GM21619 (cell line): ENCODE data around the gene PCBP3.
"Not testable (repeated sequence)": the region's sequence is repeated elsewhere in the genome, so short reads cannot be mapped to it uniquely, and the experiment has no call there.

Experiments
- ATAC-seq: cut with Tn5 transposase; IDR thresholded peaks from one replicate; pipeline ENCODE4 v1.9.1; 2021; ENCODE audit not compliant: unreplicated experiment

Gene PCBP3

DNA sequence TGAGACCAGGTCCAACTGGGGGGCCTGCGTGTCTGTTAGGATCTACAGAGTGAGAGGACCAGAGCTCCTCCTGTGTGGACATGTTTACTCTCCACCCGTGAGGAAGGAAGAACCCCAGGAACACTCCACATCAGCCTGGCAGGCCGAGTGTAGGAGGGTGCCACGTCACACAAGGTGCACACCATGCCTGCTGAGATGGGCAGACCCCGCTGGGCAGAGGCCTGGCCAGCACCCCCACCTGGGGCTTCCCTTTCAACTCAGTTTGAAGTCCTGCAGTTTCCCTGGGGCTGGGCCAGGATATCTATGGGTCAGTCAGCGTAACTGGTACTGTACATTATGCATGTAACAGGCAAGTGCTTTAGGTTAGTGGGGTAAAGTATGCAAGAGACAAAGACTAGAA is 30.1 kb upstream of the PCBP3 start:
- no peak for ATAC-seq

DNA sequence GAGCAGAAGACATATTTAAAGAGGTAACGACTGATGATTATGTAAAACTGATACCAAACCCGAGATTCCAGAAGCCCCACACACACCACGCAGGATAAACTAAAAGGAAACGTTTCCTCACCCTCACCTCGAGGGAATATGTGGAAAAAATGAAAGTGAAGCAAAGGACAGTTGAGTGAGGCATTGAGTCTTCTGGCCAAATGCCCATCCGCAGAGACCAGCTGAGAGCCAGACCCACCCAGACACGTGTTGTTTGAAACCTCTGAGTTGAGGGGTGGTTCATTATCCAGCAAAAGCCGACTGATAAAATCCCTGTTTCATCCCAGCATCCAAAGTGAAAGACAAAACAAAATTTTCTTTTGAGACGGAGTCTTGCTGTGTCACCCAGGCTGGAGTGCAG is 29.6 kb upstream of the PCBP3 start:
- ATAC-seq: no peak

DNA sequence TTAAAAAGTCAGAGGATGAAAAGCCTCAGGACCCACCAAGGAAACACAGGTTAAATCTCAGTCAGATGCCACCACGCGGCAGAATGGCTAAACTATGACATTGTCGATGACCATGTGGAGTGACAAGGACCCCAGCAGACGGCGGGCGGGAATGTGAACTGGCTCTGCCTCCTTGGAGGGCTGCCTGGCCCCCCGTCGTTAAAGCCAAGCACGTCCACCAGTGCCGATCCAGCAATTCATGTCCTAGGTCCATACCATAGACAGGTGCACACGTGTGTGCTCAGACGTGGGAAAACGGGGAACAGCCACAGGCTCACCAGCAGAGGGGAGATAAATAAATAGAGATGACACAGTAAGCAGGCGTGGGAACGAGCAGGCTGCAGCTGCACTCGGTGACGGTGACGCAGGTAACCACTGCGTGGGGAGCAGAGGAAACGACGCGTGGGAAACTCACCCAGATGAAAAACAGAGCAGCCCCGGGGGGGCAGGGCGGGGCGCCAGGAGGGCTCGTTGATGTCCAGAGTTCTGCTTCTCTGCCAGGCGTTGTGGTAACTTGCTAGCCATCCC is 28.3 kb upstream of the PCBP3 start:
- ATAC-seq: no peak

DNA sequence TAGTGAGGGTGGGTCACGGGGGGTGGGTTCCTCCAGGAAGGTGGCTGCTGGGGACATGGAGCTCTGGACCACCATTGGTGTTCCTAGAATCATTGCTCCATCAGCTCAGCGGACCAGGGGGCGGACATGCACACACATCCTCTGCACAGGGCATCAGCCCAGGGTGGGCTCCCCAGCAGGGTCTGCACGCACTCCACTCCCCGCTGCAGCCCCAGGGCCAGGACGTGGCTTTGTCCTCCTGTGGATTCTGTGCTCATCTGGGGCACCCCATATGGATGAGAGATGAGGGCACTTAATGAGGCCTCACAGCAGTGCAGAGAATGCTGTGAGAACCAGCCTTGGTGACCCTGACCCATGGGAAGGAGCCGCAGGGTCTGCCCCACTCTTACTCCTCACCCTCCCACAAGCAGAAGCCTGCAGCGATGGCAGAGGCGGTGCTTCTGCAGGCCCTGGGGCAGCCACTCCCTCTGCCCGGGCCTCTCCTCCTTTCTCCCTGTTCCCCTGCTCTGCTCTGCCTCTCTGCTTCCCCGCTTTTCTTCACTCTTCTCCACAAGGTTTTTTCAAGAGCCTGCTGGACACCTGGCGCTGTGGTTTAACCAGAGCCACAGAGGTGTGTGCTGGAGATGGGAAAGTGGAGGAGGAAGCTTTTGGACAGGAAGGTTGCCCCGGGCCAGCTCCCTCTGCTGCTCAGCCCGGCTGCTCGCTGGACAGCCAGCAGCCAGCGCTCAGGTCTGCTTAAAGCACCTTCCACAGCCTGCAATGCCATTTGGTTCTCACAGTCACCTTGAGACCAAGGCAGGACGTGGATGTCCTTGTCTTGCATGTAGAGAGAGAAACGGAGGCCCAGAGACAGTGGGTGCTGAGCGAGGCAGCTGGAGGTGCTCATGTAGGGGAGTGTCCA is 26.3 kb upstream of the PCBP3 start:
- ATAC-seq: no peak

DNA sequence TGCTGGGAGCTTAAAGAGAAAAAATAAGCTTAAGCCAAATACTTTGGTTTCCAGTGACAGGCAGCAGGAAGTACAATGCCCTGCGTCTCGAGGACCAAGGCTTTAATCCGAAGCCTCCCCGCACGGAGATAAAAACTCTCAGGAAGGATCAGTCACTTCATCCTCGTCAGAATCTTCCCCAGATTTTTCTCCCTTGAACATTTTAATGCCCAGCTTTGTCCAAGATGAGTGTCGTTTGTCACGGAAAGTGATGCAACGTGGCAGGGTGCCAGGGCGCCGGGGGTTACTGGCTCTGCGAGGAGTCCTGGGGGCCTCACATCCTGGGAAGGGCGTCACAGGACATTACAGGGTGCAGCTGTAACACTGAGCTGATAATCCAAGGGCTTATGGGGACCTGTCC is 25.2 kb upstream of the PCBP3 start:
- no peak for ATAC-seq

DNA sequence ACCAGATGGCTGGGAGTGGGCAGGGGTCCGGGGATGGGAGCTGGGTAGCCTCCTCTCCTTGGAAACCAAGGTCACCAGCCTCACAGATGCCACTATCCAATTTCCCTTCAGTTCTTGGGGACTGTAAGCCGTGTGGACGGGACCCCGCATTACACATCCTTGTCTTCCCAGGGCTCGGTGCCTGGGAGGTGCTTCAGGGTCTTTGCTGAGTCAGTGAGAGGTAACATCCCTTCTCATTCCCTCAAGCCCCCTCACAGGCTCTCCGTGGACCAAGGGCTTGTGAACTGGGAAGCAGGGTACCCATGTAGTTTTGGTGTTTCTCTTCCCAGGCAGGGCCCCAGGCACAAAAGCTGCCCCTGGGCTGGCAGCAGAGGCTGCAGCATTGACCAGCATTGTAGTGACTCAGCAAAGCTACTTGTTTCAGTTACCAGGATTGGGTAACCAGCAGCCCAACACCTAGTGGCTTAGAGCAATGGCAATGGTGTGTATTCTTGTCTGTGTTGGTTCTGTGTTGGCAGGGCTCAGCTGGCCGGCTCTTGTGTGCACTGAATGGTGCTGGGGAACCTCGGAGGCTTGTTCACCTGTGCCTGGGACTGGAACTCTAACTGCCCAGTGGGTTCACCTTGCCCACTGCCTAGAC is 24.6 kb upstream of the PCBP3 start:
- ATAC-seq: no peak

DNA sequence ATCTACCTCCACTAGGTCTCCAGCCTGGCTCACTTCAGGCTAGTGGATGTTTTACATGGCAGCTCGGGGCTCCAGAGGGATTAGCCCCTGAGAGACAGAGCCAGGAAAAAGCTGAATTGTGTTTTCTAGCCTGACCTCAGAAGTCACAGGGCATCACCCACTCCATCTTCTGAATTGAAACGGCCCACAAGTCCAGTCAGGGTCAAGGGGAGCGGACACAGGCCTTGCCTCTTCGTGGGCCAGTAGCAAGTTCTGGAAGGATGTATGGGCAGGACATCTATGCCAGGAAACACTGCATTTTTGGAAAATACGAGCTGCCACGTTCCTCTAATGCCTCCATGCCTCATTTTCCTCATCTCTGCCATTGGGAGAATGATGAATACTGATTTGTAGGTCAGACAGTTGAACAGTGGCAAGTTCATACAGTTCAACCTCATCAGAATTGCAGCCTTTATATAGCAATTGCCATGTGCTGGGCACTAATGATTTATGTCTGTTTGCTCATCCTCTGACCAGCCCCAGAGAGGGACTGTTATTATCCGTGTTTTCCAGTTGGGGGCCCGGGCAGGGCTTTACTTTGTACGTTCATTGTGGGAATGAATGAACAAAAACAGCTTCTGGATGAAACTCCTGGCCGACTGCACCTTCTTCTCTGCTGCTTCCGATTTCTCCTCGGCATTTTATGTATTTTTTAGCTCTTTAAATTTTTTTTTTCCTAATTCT is 23.2 kb upstream of the PCBP3 start:
- ATAC-seq: no peak

DNA sequence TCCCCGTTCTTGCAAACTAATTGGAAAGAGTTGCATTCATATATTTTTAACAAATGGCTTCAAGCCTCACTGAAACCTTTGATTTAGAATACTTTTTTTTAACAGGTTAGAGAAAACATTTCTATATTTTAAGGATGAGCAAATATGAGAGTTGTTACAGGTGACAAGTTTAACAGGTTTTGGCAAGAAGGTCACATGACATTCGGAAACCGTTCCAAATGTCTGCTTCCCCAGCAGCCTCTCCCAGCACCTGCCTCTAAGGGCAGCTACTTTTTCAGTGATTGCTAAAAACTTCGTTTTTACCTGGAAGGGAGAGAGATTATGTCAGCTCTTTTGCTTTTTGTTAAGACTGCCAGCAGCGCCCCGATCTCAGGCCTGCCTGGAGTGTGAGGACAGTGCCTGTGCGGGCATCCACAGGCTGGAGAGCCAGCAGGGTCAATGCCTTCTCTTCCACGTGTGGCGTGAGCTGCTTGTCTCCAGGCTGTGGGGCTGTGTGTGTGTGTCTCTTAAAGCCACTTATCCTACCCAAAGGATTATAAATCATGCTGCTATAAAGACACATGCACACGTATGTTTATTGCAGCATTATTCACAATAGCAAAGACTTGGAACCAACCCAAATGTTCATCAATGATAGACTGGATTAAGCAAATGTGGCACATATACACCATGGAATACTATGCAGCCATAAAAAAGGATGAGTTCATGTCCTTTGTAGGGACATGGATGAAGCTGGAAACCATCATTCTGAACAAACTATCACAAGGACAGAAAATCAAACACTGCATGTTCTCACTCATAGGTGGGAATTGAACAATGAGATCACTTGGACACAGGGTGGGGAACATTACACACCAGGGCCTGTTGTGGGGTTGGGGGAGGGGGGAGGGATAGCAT is 21.8 kb upstream of the PCBP3 start:
- not testable (repeated sequence) for ATAC-seq

DNA sequence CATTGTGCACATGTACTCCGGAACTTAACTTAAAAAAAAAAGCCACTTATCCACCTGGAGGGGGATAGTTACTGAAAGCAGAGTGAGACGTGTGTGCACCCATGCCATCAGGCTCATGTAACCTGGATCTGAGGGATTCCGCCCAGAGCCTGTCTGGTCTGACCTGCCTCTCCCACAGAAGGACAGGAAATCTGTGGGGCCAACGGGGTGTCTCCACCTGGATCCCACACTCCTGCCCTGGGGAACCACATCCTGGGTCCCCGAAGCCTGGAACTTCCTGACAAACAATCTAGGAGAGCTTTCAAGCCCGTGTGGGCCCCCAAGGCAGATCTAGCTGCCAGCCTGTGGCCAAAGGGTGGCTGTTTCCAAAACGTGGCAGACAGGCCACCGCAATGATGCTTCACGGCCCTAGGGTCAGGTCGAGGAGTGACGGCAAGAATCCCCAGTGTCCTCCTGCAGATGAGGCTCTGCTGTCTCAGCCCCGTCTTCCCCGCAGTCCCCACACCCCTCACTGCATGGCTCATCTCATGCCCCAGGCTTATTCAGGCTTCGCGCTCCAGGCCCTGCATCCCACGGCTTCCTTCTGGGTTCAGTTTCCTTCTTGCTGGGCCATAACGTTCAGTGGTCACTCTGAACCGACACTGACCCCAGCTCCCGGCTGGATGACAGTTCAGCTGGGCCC is 21.0 kb upstream of the PCBP3 start:
- no peak for ATAC-seq

DNA sequence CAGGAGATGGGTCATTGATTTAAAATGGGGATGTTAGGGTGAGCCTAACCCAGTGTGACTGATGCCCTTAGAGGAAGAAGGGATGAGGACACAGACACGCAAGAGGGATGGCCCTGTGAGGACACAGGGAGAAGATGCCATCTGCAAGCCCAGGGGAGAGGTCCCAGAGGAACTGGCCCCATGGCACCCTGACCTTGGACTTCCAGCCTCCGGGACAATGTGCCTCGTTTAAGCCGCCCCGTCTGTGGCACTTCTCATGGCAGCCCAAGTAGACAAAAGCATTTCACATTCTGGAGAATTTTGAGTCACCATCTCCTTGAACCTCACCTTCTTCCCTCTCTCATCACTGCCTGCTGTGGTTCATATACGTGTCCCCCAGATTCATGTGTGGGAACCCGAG is 20.1 kb upstream of the PCBP3 start:
- ATAC-seq: no peak

DNA sequence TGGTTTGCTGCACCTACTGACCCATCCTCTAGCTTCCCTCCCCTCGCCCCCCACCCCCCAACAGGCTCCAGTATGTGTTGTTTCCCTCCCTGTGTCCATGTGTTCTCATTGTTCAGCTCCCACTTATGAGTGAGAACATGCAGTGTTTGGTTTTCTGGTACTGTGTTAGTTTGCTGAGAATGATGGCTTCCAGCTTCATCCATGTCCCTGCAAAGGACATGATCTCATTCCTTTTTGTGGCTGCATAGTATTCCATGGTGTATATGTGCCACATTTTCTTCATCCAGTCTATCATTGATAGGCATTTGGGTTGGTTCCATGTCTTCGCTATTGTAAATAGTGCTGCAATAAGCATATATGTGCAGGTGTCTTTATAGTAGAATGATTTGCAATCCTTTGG is 17.4 kb upstream of the PCBP3 start:
- ATAC-seq: not testable (repeated sequence)

DNA sequence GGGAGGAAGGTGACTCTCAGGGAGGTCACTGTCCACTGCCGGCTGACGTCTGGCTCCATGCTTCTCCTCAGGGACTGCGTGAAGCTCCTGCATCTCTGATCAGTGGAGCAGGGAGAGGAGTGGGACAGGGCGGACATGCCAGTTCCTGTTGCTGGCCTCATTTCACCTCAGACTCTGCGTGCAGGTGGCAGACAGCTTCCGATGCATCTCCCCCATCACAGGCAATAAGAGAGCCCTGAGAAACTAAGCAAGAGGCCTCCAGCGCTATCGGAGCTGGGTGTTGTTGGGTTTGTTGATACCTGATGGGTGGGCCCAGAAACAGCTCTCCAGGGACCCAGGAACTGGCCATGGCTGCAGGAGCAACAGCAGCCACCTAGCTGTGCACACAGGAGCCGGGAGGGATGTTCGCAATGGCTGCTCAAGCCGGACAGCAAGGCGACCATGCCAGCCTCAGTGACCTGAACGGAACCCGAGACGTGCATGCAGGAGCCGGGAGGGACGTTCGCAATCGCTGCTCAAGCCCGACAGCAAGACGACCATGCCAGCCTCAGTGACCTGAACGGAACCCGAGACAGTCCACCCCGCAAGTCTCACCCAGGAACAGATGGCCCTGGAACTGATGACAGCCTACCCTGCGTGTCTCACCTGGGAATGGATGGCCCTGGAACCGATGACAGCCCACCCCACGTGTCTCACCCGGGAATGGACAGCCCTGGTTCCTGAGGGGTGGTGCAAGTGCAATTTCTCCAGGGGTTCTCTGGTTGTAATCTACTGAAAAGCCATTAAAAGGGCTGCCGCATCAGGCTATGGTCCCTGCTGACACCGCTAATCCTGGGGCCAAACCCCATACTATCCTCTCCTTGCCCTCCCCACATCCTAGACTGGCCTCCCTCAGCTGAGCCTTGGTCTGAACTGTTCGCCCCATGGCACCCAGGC is 14.2 kb upstream of the PCBP3 start:
- ATAC-seq: no peak

DNA sequence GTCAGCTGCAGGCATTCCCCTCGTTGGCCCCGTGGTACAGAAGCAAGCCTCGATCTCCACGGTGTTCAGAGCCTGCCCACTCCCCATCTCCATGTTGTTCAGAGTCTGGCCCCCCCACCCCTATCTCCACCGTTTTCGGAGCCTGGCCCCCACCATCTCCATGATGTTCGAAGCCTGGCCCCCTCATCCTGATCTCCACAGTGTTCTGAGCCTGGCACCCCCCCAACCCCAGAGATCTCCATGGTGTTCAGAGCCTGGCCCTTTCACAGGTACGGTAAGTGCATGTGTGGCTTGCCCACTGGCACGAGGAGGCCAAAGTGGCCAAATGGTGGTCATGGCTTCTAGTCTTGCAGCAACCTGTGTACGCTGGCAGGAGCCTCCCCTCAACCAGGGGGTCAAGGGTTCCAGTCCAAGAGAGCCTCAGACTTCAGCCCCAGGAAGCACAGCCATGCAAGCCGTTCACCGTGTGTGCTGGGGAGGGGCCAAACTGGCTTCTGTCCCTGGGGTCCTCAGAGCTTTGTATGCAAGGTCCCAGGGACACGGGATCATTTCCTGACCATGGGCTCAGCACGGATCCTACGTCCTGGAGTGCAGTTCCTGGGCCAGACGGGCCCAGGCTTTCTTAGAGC is 13.3 kb upstream of the PCBP3 start:
- ATAC-seq: no peak

DNA sequence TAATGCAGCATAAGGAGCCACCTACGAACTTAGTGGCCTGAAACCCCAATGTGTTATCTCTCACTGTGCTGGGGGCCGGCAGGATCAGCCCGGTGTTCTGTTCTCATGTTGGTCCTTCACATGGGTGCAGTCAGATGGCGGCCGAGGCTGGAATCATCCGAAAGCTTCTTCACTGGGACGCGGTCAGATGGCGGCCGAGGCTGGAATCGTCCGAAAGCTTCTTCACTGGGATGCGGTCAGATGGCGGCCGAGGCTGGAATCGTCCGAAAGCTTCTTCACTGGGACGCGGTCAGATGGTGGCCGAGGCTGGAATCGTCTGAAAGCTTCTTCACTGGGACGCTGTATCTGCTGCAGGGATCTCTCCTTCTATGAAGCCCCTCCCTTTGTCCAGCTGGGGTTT is 12.6 kb upstream of the PCBP3 start:
- ATAC-seq: no peak

DNA sequence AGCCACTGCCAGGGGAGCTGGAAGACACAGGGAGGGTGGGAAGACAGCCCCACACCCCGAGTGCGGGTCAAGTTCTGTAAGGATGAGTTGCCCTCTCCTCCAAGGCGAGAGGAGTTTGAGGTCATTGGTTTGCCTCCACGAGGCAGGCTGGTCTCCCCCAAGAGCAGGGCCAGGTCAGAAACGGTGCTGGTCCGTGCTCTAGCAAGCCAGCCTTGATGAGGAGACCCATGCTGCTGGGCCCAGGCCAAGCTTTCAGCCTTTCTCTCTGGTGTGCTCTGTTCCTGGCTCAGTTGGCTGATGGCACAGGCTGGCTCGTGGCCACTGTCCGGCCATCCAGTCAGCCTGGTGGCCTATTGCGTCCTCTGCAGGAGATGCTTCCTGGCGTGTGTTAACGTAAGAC is 12.0 kb upstream of the PCBP3 start:
- no peak for ATAC-seq

DNA sequence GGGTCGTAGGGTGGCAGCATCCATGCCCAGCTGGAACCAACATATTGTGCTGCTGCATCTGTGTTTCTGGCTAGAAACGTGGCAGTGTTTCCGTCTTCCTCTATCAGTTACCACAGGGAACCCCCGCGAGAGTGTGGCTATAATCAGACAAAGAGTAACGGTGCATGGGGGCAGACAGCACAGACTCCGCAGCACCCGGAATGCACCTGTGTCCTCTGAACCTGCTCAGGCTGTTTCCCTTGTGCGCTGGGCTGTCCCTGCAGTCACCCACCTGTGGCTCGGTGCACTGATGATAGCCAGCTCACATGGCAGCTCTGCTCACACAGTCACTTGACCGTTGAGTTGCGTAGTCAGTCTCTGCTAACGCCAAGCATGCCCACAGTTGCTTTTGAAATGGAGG is 11.4 kb upstream of the PCBP3 start:
- ATAC-seq: no peak

DNA sequence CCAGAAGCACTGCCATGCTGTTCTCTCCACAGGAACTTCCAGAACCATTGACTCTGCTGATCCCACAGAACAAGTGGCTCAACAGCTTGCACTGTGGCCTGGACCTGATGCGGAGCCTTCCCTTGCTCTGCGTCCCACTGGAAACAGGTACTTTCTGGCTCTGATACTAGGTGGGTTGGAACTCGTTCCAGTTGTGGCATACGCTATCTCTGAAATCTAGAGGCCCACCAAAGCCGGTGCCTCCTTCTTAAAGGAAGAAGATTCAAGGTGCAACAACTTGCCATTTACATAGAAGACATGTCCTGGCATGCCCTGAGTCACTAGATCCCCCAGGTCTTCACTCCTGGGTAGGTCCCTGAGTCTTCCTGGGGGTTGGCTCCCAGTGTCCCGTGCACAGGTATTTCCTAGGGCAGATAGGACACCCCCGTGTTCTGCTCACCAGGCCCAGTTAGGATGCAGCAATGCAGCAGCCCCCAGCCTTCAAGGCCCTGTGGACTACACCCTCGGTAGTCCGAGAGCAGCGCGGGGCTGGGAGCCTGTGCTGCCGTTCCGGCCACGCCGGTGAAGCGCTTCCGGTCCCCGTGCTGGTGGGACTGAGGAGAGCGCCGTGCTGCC is 10.8 kb upstream of the PCBP3 start:
- ATAC-seq: no peak
